Uterus (tissue), 2 donors: ENCODE measurements around the gene SERHL2.

Source experiments
- CTCF ChIP-seq, 4 experiments: fragments of 200-600 bp in 2 of 4; fragments of 450-650 bp in 2 of 4; sonication (generic) in 2 of 4; IDR thresholded peaks; one replicate each; pipeline ENCODE4 v1.5.1; 2016 to 2019; ENCODE audit warnings: antibody characterized with exemption in 4 of 4, mild to moderate bottlenecking in 2 of 4, moderate library complexity in 1 of 4
- POLR2A ChIP-seq, 2 donors: fragments of 450-650 bp; IDR thresholded peaks; one replicate each; pipeline ENCODE4 v1.6.1; 2016; ENCODE audit warnings: antibody characterized with exemption in 2 of 2, mild to moderate bottlenecking in 1 of 2, moderate library complexity in 1 of 2

- TF ChIP-seq CTCF (IDR thresholded peaks at IDR 0.05) (no peak), POLR2A (IDR thresholded peaks at IDR 0.05) (no peak)
These were observed 49.7 kb downstream of the SERHL2 start for GRCh38 chr22:42603427-42603826.
